ENCODE measurements around the gene BCKDHB. TPM values are rescaled to one million over a fixed set of nuclear protein-coding genes. Genes with fewer than 3 reads are reported as not detected.
A peak's percentile ranks its signal among the peaks of the same experiment; 100 is the strongest.

The BCKDHB gene
- total RNA-seq, 1 donor from 2014 or later: 28.4 TPM

GRCh38 chr6:80357674-80358073, 251.2 kb downstream of the BCKDHB start:
- H3K27ac Mint-ChIP-seq: no peak overlapping the region
- no peak for DNase-seq (ENCODE audit: low spot score in 2 of 2, unreplicated experiment in 2 of 2)
- H3K27me3 Mint-ChIP-seq (ENCODE audit: low read depth): no peaks in the 10 kb centered on the region
- H3K9me3 Mint-ChIP-seq: peaks cover 9% of the 10 kb centered on the region
- no peak overlapping the region for H3K4me3 Mint-ChIP-seq
- H3K36me3 Mint-ChIP-seq: peaks cover 10% of the 10 kb centered on the region
- H3K4me1 Mint-ChIP-seq: peaks cover 1% of the 10 kb centered on the region
- TF ChIP-seq CTCF (IDR thresholded peaks at IDR 0.05; ENCODE audit: unreplicated experiment): no peak

GRCh38 chr6:80363501-80364122, 257.1 kb downstream of the BCKDHB start:
- Mint-ChIP-seq H3K36me3 (peaks cover 15% of the 10 kb centered on the region), H3K27me3 (ENCODE audit: low read depth) (no peaks in the 10 kb centered on the region), H3K4me1 (peaks cover 13% of the 10 kb centered on the region), H3K27ac (no peak overlapping the region), H3K4me3 (no peak overlapping the region), H3K9me3 (peaks cover 25% of the 10 kb centered on the region)
- no peak for DNase-seq (ENCODE audit: low spot score in 2 of 2, unreplicated experiment in 2 of 2)
- TF ChIP-seq CTCF (IDR thresholded peaks at IDR 0.05; ENCODE audit: unreplicated experiment): no peak

- no peak overlapping the region for H3K4me3 Mint-ChIP-seq
- H3K36me3 Mint-ChIP-seq: peaks cover 15% of the 10 kb centered on the region
- H3K9me3 Mint-ChIP-seq: peaks cover 25% of the 10 kb centered on the region
- DNase-seq (ENCODE audit: low spot score in 2 of 2, unreplicated experiment in 2 of 2): no peak
- no peaks in the 10 kb centered on the region for H3K27me3 Mint-ChIP-seq (ENCODE audit: low read depth)
- no peak for TF ChIP-seq CTCF (IDR thresholded peaks at IDR 0.05; ENCODE audit: unreplicated experiment)
- H3K4me1 Mint-ChIP-seq: peaks cover 13% of the 10 kb centered on the region
- H3K27ac Mint-ChIP-seq: no peak overlapping the region
These were observed 257.7 kb downstream of the BCKDHB start for GRCh38 chr6:80364149-80364548.

- no peak for DNase-seq (ENCODE audit: low spot score in 2 of 2, unreplicated experiment in 2 of 2)
- Mint-ChIP-seq H3K4me3 (no peak overlapping the region), H3K27ac (no peak overlapping the region), H3K27me3 (ENCODE audit: low read depth) (no peaks in the 10 kb centered on the region), H3K36me3 (peaks cover 15% of the 10 kb centered on the region), H3K9me3 (peaks cover 31% of the 10 kb centered on the region), H3K4me1 (peaks cover 13% of the 10 kb centered on the region)
- TF ChIP-seq CTCF (IDR thresholded peaks at IDR 0.05; ENCODE audit: unreplicated experiment): no peak
These were observed 259.6 kb downstream of the BCKDHB start for GRCh38 chr6:80366051-80366450.

GRCh38 chr6:80366714-80367113, 260.2 kb downstream of the BCKDHB start:
- Mint-ChIP-seq H3K27me3 (ENCODE audit: low read depth) (no peaks in the 10 kb centered on the region), H3K4me1 (peaks cover 13% of the 10 kb centered on the region), H3K27ac (no peak overlapping the region), H3K9me3 (peaks cover 36% of the 10 kb centered on the region), H3K4me3 (no peak overlapping the region), H3K36me3 (peaks cover 19% of the 10 kb centered on the region)
- peak; percentile 27 to 46 for DNase-seq (ENCODE audit: low spot score in 2 of 2, unreplicated experiment in 2 of 2)
- TF ChIP-seq CTCF (IDR thresholded peaks at IDR 0.05; ENCODE audit: unreplicated experiment): no peak

GRCh38 chr6:80376411-80376810, 269.9 kb downstream of the BCKDHB start:
- no peak for DNase-seq (ENCODE audit: low spot score in 2 of 2, unreplicated experiment in 2 of 2)
- H3K36me3 Mint-ChIP-seq: peaks cover 7% of the 10 kb centered on the region
- peaks cover 41% of the 10 kb centered on the region for H3K9me3 Mint-ChIP-seq
- no peaks in the 10 kb centered on the region for H3K27me3 Mint-ChIP-seq (ENCODE audit: low read depth)
- no peak for TF ChIP-seq CTCF (IDR thresholded peaks at IDR 0.05; ENCODE audit: unreplicated experiment)
- no peak overlapping the region for H3K4me3 Mint-ChIP-seq
- H3K27ac Mint-ChIP-seq: no peak overlapping the region
- H3K4me1 Mint-ChIP-seq: peaks cover 7% of the 10 kb centered on the region
